Esophagus squamous epithelium (tissue), 5 donors: ENCODE measurements around the gene DSC2. TPM values are rescaled to one million over a fixed set of nuclear protein-coding genes. Genes with fewer than 3 reads are reported as not detected.
"Not testable (repeated sequence)": the region's sequence is repeated elsewhere in the genome, so short reads cannot be mapped to it uniquely, and the experiment has no call there.

Source experiments
- DNase-seq: peaks from one replicate; lab custom pipeline; 2025; lab: John Stamatoyannopoulos, UW
- H3K27ac ChIP-seq, 4 donors: fragments of 200-600 bp; sonication (generic); one replicate each; pipeline ENCODE4 v1.5.1; 2016 to 2019; ENCODE audit warnings: mild to moderate bottlenecking in 1 of 4
- H3K27me3 ChIP-seq, 4 donors: fragments of 200-600 bp; sonication (generic); 1 replicate in 3 of 4; 2 replicates in 1 of 4; pipeline versions ENCODE4 v1.5.1 to v1.6.0; 2017 to 2021; ENCODE audit warnings: antibody characterized with exemption in 1 of 4
- H3K36me3 ChIP-seq, 3 donors: fragments of 200-600 bp; sonication (generic); one replicate each; pipeline ENCODE4 v1.5.1; 2016 to 2019
- H3K4me1 ChIP-seq, 3 donors: fragments of 200-600 bp; sonication (generic); one replicate each; pipeline ENCODE4 v1.5.1; 2017 to 2019
- H3K4me3 ChIP-seq, 4 donors: fragments of 200-600 bp; sonication (generic); 1 replicate in 3 of 4; 2 replicates in 1 of 4; pipeline ENCODE4 v1.5.1; 2016 to 2019; ENCODE audit warnings: mild to moderate bottlenecking in 2 of 4, moderate library complexity in 1 of 4
- H3K9me3 ChIP-seq, 3 donors: fragments of 200-600 bp; sonication (generic); one replicate each; pipeline ENCODE4 v1.5.1; 2016 to 2019
- CTCF ChIP-seq, 6 experiments: fragments of 450-650 bp in 4 of 6; fragments of 200-600 bp in 2 of 6; sonication (generic) in 2 of 6; IDR thresholded peaks; one replicate each; pipeline ENCODE4 v1.5.1; 2016 to 2019; ENCODE audit warnings: antibody characterized with exemption in 6 of 6, mild to moderate bottlenecking in 4 of 6, moderate library complexity in 4 of 6
- POLR2A ChIP-seq, 4 donors: fragments of 450-650 bp; IDR thresholded peaks; one replicate each; pipeline ENCODE4 v1.6.1; 2017; ENCODE audit warnings: antibody characterized with exemption in 4 of 4, mild to moderate bottlenecking in 4 of 4, moderate library complexity in 3 of 4
- WGBS, 2 donors: methylation state at CpG; one replicate each; pipeline ENCODE4 v1.1.5; 2018; 5-methylcytosine and 5-hydroxymethylcytosine counted together
- intact Hi-C: fragments of 100-400 bp; cut with DNase I; formaldehyde crosslinking; loops from one replicate; pipeline ENCODE4 v1.15.0; 2022
- total RNA-seq, 4 donors: library from RNA; depleted of rRNA; stranded (reverse); fragments of >200 nt; gene quantifications; one replicate each; pipeline ENCODE4 v1.1.0, GENCODE V29; 2016
- donor health status: DM: yes; HTN: yes; CAD: no.

The DSC2 gene
- total RNA-seq, 4 donors from 2014 or later = 154 to 393 (median 290) TPM

GRCh38 chr18:31138709-31139108, 36.5 kb upstream of the DSC2 start:
- WGBS, 2 donors = 37 to 61% methylated on average over 1 of the region's 1 CpG

GRCh38 chr18:31134988-31135529, 32.8 kb upstream of the DSC2 start:
- intact Hi-C loops = no loop called here
- no peaks in the 10 kb centered on the region for H3K27me3 ChIP-seq
- no peaks in the 10 kb centered on the region for H3K4me1 ChIP-seq
- TF ChIP-seq POLR2A (IDR thresholded peaks at IDR 0.05) (no peak), CTCF (IDR thresholded peaks at IDR 0.05) (no peak)
- no peaks in the 10 kb centered on the region for H3K36me3 ChIP-seq
- no peak for DNase-seq
- no peaks in the 10 kb centered on the region for H3K9me3 ChIP-seq
- no peak overlapping the region for H3K27ac ChIP-seq
- 71 to 87% methylated on average over 4 of the region's 4 CpGs for WGBS, 2 donors
- no peak overlapping the region for H3K4me3 ChIP-seq

More at GRCh38 chr18:31138709-31139108, 36.5 kb upstream of the DSC2 start:
- TF ChIP-seq CTCF (IDR thresholded peaks at IDR 0.05) (no peak), POLR2A (IDR thresholded peaks at IDR 0.05) (no peak)
- Histone ChIP-seq H3K36me3 (no peaks in the 10 kb centered on the region), H3K4me1 (no peaks in the 10 kb centered on the region), H3K9me3 (no peaks in the 10 kb centered on the region), H3K4me3 (no peak overlapping the region), H3K27ac (no peak overlapping the region), H3K27me3 (no peaks in the 10 kb centered on the region)
- no peak for DNase-seq
- intact Hi-C loops = no loop called here

GRCh38 chr18:31129398-31130115, 27.3 kb upstream of the DSC2 start:
- Histone ChIP-seq H3K4me1 (no peaks in the 10 kb centered on the region), H3K4me3 (no peak overlapping the region), H3K36me3 (no peaks in the 10 kb centered on the region), H3K27ac (no peak overlapping the region), H3K9me3 (no peaks in the 10 kb centered on the region), H3K27me3 (no peaks in the 10 kb centered on the region)
- DNase-seq = no peak
- intact Hi-C loops = no loop called here
- no peak for TF ChIP-seq POLR2A (IDR thresholded peaks at IDR 0.05)
- no peak for TF ChIP-seq CTCF (IDR thresholded peaks at IDR 0.05)
- WGBS, 2 donors = 70 to 80% methylated on average over 1 of the region's 1 CpG

- no peak for TF ChIP-seq CTCF (IDR thresholded peaks at IDR 0.05)
- TF ChIP-seq POLR2A (IDR thresholded peaks at IDR 0.05) = no peak
- no peaks in the 10 kb centered on the region for H3K27me3 ChIP-seq
- H3K27ac ChIP-seq = no peak overlapping the region
- 79 to 88% methylated on average over 1 of the region's 1 CpG for WGBS, 2 donors
- H3K36me3 ChIP-seq = no peaks in the 10 kb centered on the region
- H3K4me1 ChIP-seq = no peaks in the 10 kb centered on the region
- intact Hi-C loops = no loop called here
- no peaks in the 10 kb centered on the region for H3K9me3 ChIP-seq
- no peak overlapping the region for H3K4me3 ChIP-seq
- no peak for DNase-seq
Measured at GRCh38 chr18:31125878-31126277, 23.7 kb upstream of the DSC2 start.

GRCh38 chr18:31123125-31123524, 20.9 kb upstream of the DSC2 start:
- H3K4me1 ChIP-seq, H3K27ac ChIP-seq, H3K9me3 ChIP-seq, intact Hi-C loops, H3K4me3 ChIP-seq, DNase-seq, H3K36me3 ChIP-seq, H3K27me3 ChIP-seq: not testable (repeated sequence)
- WGBS, 2 donors = 81% methylated on average over 2 of the region's 2 CpGs
